H9 (cell line): ENCODE results near the gene IL21R. TPM values are rescaled to one million over a fixed set of nuclear protein-coding genes. Genes with fewer than 3 reads are reported as not detected.
A peak's percentile ranks its signal among the peaks of the same experiment; 100 is the strongest.
"Not testable (repeated sequence)": the region's sequence is repeated elsewhere in the genome, so short reads cannot be mapped to it uniquely, and the experiment has no call there.

Experiments used
- DNase-seq: peaks from one replicate; pipeline ENCODE4 v3.0.0-alpha.2; 2017
- H2AFZ ChIP-seq: one replicate; pipeline ENCODE4 v1.6.1; 2013; ENCODE audit warnings: mild to moderate bottlenecking, low read length, control low read depth, moderate library complexity
- H2AK5ac ChIP-seq: 2 replicates; pipeline ENCODE4 v1.6.1; 2013; ENCODE audit warnings: low read length, control low read depth, mixed read lengths; ENCODE audit not compliant: insufficient read length
- H2BK120ac ChIP-seq: one replicate; pipeline ENCODE4 v1.6.1; 2013; ENCODE audit warnings: low read depth, mild to moderate bottlenecking, low read length, control low read depth, inconsistent platforms; ENCODE audit not compliant: poor library complexity, severe bottlenecking
- H2BK12ac ChIP-seq: 2 replicates; pipeline ENCODE4 v1.6.1; 2013; ENCODE audit warnings: low read length, control low read depth, mixed read lengths, low read depth; ENCODE audit not compliant: insufficient read length
- H2BK15ac ChIP-seq: 2 replicates; pipeline ENCODE4 v1.6.1; 2013; ENCODE audit warnings: low read depth, low read length, control low read depth
- H2BK20ac ChIP-seq: one replicate; pipeline ENCODE4 v1.6.1; 2013; ENCODE audit warnings: low read depth, mild to moderate bottlenecking, low read length, control low read depth, inconsistent platforms; ENCODE audit not compliant: poor library complexity, severe bottlenecking
- H2BK5ac ChIP-seq: 2 replicates; pipeline ENCODE4 v1.6.1; 2013; ENCODE audit warnings: low read length, control low read depth, mixed read lengths; ENCODE audit not compliant: insufficient read length
- H3K14ac ChIP-seq: 2 replicates; pipeline ENCODE4 v1.6.1; 2013; ENCODE audit warnings: low read length, control low read depth; ENCODE audit not compliant: insufficient read depth
- H3K18ac ChIP-seq: 2 replicates; pipeline ENCODE4 v1.6.1; 2013; ENCODE audit warnings: low read depth, mild to moderate bottlenecking, mixed read lengths, low read length, control low read depth; ENCODE audit not compliant: insufficient read length
- H3K23ac ChIP-seq: 2 replicates; pipeline ENCODE4 v1.6.1; 2013; ENCODE audit warnings: low read length, control low read depth, mixed read lengths, low read depth; ENCODE audit not compliant: insufficient read length
- H3K23me2 ChIP-seq: 2 replicates; pipeline ENCODE4 v1.6.1; 2013; ENCODE audit warnings: low read depth, mild to moderate bottlenecking, mixed read lengths, low read length, control low read depth; ENCODE audit not compliant: insufficient read length, poor library complexity, severe bottlenecking
- H3K27ac ChIP-seq: 2 replicates; pipeline ENCODE4 v1.5.1; 2013; ENCODE audit warnings: low read length, control low read depth, mixed read lengths, low read depth; ENCODE audit not compliant: insufficient read length
- H3K27me3 ChIP-seq: 2 replicates; pipeline ENCODE4 v1.6.1; 2013; ENCODE audit warnings: low read length, control low read depth, inconsistent platforms; ENCODE audit not compliant: insufficient read depth
- H3K4ac ChIP-seq: 2 replicates; pipeline ENCODE4 v1.6.1; 2013; ENCODE audit warnings: low read depth, mild to moderate bottlenecking, control low read depth, inconsistent platforms, low read length, moderate library complexity
- H3K4me1 ChIP-seq: 2 replicates; pipeline ENCODE4 v1.6.1; 2013; ENCODE audit warnings: low read length, control low read depth, inconsistent platforms; ENCODE audit not compliant: insufficient read depth
- H3K4me2 ChIP-seq: 2 replicates; pipeline ENCODE4 v1.6.1; 2013; ENCODE audit warnings: low read length, control low read depth, mixed read lengths; ENCODE audit not compliant: insufficient read length, insufficient read depth
- H3K56ac ChIP-seq: 2 replicates; pipeline ENCODE4 v1.6.1; 2013; ENCODE audit warnings: low read depth, mild to moderate bottlenecking, mixed read lengths, low read length, control low read depth; ENCODE audit not compliant: insufficient read length
- H3K79me1 ChIP-seq: 2 replicates; pipeline ENCODE4 v1.6.1; 2013; ENCODE audit warnings: low read depth, mild to moderate bottlenecking, moderate library complexity, low read length, control low read depth, inconsistent platforms; ENCODE audit not compliant: insufficient read depth, poor library complexity, severe bottlenecking
- H3K79me2 ChIP-seq: 2 replicates; pipeline ENCODE4 v1.6.1; 2013; ENCODE audit warnings: low read length, control low read depth, inconsistent platforms; ENCODE audit not compliant: insufficient read depth
- H3K9ac ChIP-seq: 2 replicates; pipeline ENCODE4 v1.6.1; 2013; ENCODE audit warnings: low read length, control low read depth, mixed read lengths; ENCODE audit not compliant: insufficient read length; ENCODE audit errors: extremely low read depth
- H3K9me3 ChIP-seq: one replicate; pipeline ENCODE4 v1.6.1; 2013; ENCODE audit warnings: low read depth, low read length, inconsistent platforms; ENCODE audit not compliant: control insufficient read depth
- H3T11ph ChIP-seq: one replicate; pipeline ENCODE4 v1.6.1; 2013; ENCODE audit warnings: mild to moderate bottlenecking, low read length, control low read depth, inconsistent platforms
- H4K20me1 ChIP-seq: one replicate; pipeline ENCODE4 v1.6.1; 2013; ENCODE audit not compliant: control insufficient read depth, insufficient read length, insufficient read depth
- H4K5ac ChIP-seq: 2 replicates; pipeline ENCODE4 v1.6.1; 2013; ENCODE audit warnings: low read depth, mild to moderate bottlenecking, mixed read lengths, low read length, control low read depth; ENCODE audit not compliant: insufficient read length
- H4K8ac ChIP-seq: replicated peaks from 2 replicates; pipeline ENCODE4 v1.6.1; 2013; ENCODE audit warnings: low read length, control low read depth, mixed read lengths, low read depth; ENCODE audit not compliant: insufficient read length
- H4K91ac ChIP-seq: 2 replicates; pipeline ENCODE4 v1.6.1; 2013; ENCODE audit warnings: low read depth, mild to moderate bottlenecking, moderate library complexity, mixed read lengths, low read length, control low read depth; ENCODE audit not compliant: insufficient read length
- H3K27ac Mint-ChIP-seq, 3 experiments: 2 replicates in 2 of 3; 3 replicates in 1 of 3; pipeline ENCODE4 v1.8.0; 2020 to 2021; ENCODE audit warnings: mixed read lengths in 3 of 3, mild to moderate bottlenecking in 1 of 3, moderate library complexity in 1 of 3
- H3K27me3 Mint-ChIP-seq: 2 replicates; pipeline ENCODE4 v1.8.0; 2021; ENCODE audit warnings: low read depth, mild to moderate bottlenecking, moderate library complexity, mixed read lengths
- H3K36me3 Mint-ChIP-seq, 3 experiments: 2 replicates in 2 of 3; 3 replicates in 1 of 3; pipeline ENCODE4 v1.8.0; 2020 to 2021; ENCODE audit warnings: low read depth in 3 of 3, mixed read lengths in 3 of 3; ENCODE audit not compliant: insufficient read depth in 1 of 3
- H3K4me1 Mint-ChIP-seq, 2 experiments: 2 replicates each; pipeline ENCODE4 v1.8.0; 2020; ENCODE audit warnings: mixed read lengths in 2 of 2
- H3K4me3 Mint-ChIP-seq, 2 experiments: 2 replicates in 1 of 2; 3 replicates in 1 of 2; pipeline ENCODE4 v1.8.0; 2020 to 2021; ENCODE audit warnings: mild to moderate bottlenecking in 2 of 2, mixed read lengths in 2 of 2, moderate library complexity in 1 of 2
- H3K9me3 Mint-ChIP-seq, 2 experiments: 2 replicates in 1 of 2; 3 replicates in 1 of 2; pipeline ENCODE4 v1.8.0; 2020; ENCODE audit warnings: mild to moderate bottlenecking in 2 of 2, mixed read lengths in 2 of 2, moderate library complexity in 1 of 2
- CTCF ChIP-seq: fragments of 200-600 bp; sonication (generic); conservative IDR thresholded peaks from 3 replicates; pipeline ENCODE4 v1.8.0; 2021; ENCODE audit warnings: antibody characterized with exemption, mild to moderate bottlenecking
- WGBS: extraction: QIAGEN DNeasy Blood & Tissue Kit; methylation state at CpG from one replicate; pipeline ENCODE4 v1.1.7; 2013; ENCODE audit warnings: missing lambda C conversion rate, low lambda C conversion rate, mixed read lengths; ENCODE audit not compliant: insufficient read length; ENCODE audit errors: extremely low coverage; 5-methylcytosine and 5-hydroxymethylcytosine counted together
- total RNA-seq: library from RNA; stranded (reverse); gene quantifications from 2 replicates; pipeline ENCODE4 v1.2.1, GENCODE V29; 2021

Gene IL21R
- total RNA-seq, 1 experiment from 2014 or later = 0.07 TPM

- Histone ChIP-seq H3K27ac (no peak overlapping the region), H3K4ac (no peak overlapping the region), H3K23me2 (no peaks in the 10 kb centered on the region), H3K4me1 (no peaks in the 10 kb centered on the region; the same call in 1 of the 2 replicates), H4K20me1 (no peaks in the 10 kb centered on the region), H3K27me3 (no peaks in the 10 kb centered on the region), H4K5ac (no peak overlapping the region), H3K23ac (no peak overlapping the region), H3K79me1 (no peaks in the 10 kb centered on the region), H2BK5ac (no peak overlapping the region), H2BK120ac (no peak overlapping the region), H3K79me2 (no peaks in the 10 kb centered on the region), H3K14ac (no peak overlapping the region), H4K91ac (no peak overlapping the region), H4K8ac (no peak overlapping the region), H3K18ac (no peak overlapping the region), H3K9ac (no peak overlapping the region), H2AK5ac (no peak overlapping the region), H3K9me3 (no peaks in the 10 kb centered on the region), H3K4me2 (no peak overlapping the region), H2BK12ac (no peak overlapping the region), H2BK15ac (no peak overlapping the region), H3K56ac (no peak overlapping the region), H3T11ph (no peak overlapping the region), H2BK20ac (no peak overlapping the region), H2AFZ (no peak overlapping the region)
- H3K27me3 Mint-ChIP-seq = peaks cover 2% of the 10 kb centered on the region; the same call in 1 of the 2 replicates
- peak overlapping the region in 1 of 3 experiments; percentile 87; a peak in 1 of 7 replicates for H3K27ac Mint-ChIP-seq
- no CpG with 5 or more reads among the region's 16 CpGs for WGBS
- H3K36me3 Mint-ChIP-seq = no peaks in the 10 kb centered on the region; a peak in 1 of 7 replicates
- TF ChIP-seq CTCF = no peak
- peaks cover 2% of the 10 kb centered on the region in 2 experiments; a peak in 3 of 4 replicates for H3K4me1 Mint-ChIP-seq
- no peaks in the 10 kb centered on the region for H3K9me3 Mint-ChIP-seq
- H3K4me3 Mint-ChIP-seq = no peak overlapping the region
- DNase-seq = peak; percentile 19
Measured at GRCh38 chr16:27434141-27435051, 32.4 kb downstream of the IL21R start.

- not testable (repeated sequence) for H4K91ac ChIP-seq, H3K56ac ChIP-seq, H3K4me1 ChIP-seq, H3K4me1 Mint-ChIP-seq, H3K27ac Mint-ChIP-seq, H2BK20ac ChIP-seq, H3K79me1 ChIP-seq, H3K4ac ChIP-seq, H2BK120ac ChIP-seq, H4K8ac ChIP-seq, H4K5ac ChIP-seq, H3K4me3 Mint-ChIP-seq, H3K9ac ChIP-seq, H2AFZ ChIP-seq, H2BK15ac ChIP-seq, H3K4me2 ChIP-seq, H3K27ac ChIP-seq, H3K36me3 Mint-ChIP-seq, H3K18ac ChIP-seq, H3K14ac ChIP-seq, H3K27me3 ChIP-seq, H3K79me2 ChIP-seq, H2BK5ac ChIP-seq, H3K9me3 ChIP-seq, H2BK12ac ChIP-seq, H3K27me3 Mint-ChIP-seq, H3K23me2 ChIP-seq, H3K23ac ChIP-seq, H2AK5ac ChIP-seq, H3T11ph ChIP-seq, H4K20me1 ChIP-seq, H3K9me3 Mint-ChIP-seq
- WGBS = no CpG with 5 or more reads among the region's 5 CpGs
- peak; percentile 3 for DNase-seq
Measured at GRCh38 chr16:27435146-27435545, 33.2 kb downstream of the IL21R start.
